Transverse colon (tissue), 4 donors: ENCODE results near the gene SERHL2. TPM values are rescaled to one million over a fixed set of nuclear protein-coding genes. Genes with fewer than 3 reads are reported as not detected.

Source experiments
- DNase-seq: peaks from one replicate; pipeline ENCODE4 v3.0.0-alpha.2; 2019
- H3K27ac ChIP-seq, 4 donors: fragments of 200-600 bp; sonication (generic); 2 replicates each; pipeline ENCODE4 v1.5.1; 2016 to 2018; ENCODE audit warnings: inconsistent platforms in 4 of 4
- H3K27me3 ChIP-seq: fragments of 200-600 bp; sonication (generic); 2 replicates; pipeline ENCODE4 v1.5.1; 2017; ENCODE audit warnings: inconsistent platforms
- H3K36me3 ChIP-seq, 4 donors: fragments of 200-600 bp; sonication (generic); 2 replicates each; pipeline ENCODE4 v1.5.1; 2017 to 2019; ENCODE audit warnings: inconsistent platforms in 4 of 4
- H3K4me1 ChIP-seq, 4 donors: fragments of 200-600 bp; sonication (generic); 2 replicates each; pipeline ENCODE4 v1.5.1; 2017 to 2020; ENCODE audit warnings: inconsistent platforms in 4 of 4
- H3K4me3 ChIP-seq, 4 donors: fragments of 200-600 bp; sonication (generic); 1 replicate in 1 of 4; 2 replicates in 3 of 4; pipeline versions ENCODE4 v1.5.1 to v1.6.1; 2017 to 2019; ENCODE audit warnings: inconsistent platforms in 4 of 4
- H3K9me3 ChIP-seq, 2 donors: fragments of 200-600 bp; sonication (generic); 2 replicates each; pipeline ENCODE4 v1.5.1; 2017 to 2019; ENCODE audit warnings: inconsistent platforms in 2 of 2
- EP300 ChIP-seq: sonication (generic); formaldehyde crosslinking; IDR thresholded peaks from one replicate; pipeline ENCODE4 v1.6.1; 2017; ENCODE audit warnings: antibody characterized with exemption, low read depth
- POLR2A ChIP-seq: fragments of 450-650 bp; IDR thresholded peaks from one replicate; pipeline ENCODE4 v1.6.1; 2016; ENCODE audit warnings: antibody characterized with exemption, mild to moderate bottlenecking, moderate library complexity
- POLR2AphosphoS5 ChIP-seq, 3 donors: sonication (generic); formaldehyde crosslinking; IDR thresholded peaks; one replicate each; pipeline ENCODE4 v1.6.1; 2016; ENCODE audit warnings: antibody characterized with exemption in 3 of 3
- WGBS, 2 donors: methylation state at CpG; one replicate each; pipeline ENCODE4 v1.1.5; 2018; ENCODE audit warnings: low coverage in 1 of 2; 5-methylcytosine and 5-hydroxymethylcytosine counted together
- in situ Hi-C, 4 donors: fragments of 200-750 bp; cut with MboI; loops; one replicate each; pipeline versions ENCODE4 v1.15.0 to v1.15.1; 2017; ENCODE audit warnings: low sequenced_read_pairs in 3 of 4, low pct_ligation_motif_present in 1 of 4, low pct_unique_long_range_greater_than_20kb in 1 of 4
- intact Hi-C: fragments of 100-400 bp; cut with DNase I; formaldehyde crosslinking; loops from one replicate; pipeline ENCODE4 v1.15.1; 2023; ENCODE audit warnings: low total_unique reads
- total RNA-seq, 4 donors: library from RNA; depleted of rRNA; stranded (reverse); fragments of >200 nt; gene quantifications; one replicate each; pipeline ENCODE4 v1.1.0, GENCODE V29; 2016
- TF ChIP-seq, protein P1 (sequence below), 5 experiments: fragments of 200-600 bp in 3 of 5; fragments of 450-650 bp in 2 of 5; sonication (generic) in 3 of 5; IDR thresholded peaks; 1 replicate in 2 of 5; 2 replicates in 3 of 5; pipeline ENCODE4 v1.5.1; 2016 to 2017; ENCODE audit warnings: antibody characterized with exemption in 5 of 5, inconsistent platforms in 3 of 5, mild to moderate bottlenecking in 2 of 5, moderate library complexity in 1 of 5

The SERHL2 gene
- total RNA-seq, 4 donors from 2014 or later, result 0.95 to 2.0 TPM; not detected in 2

DNA sequence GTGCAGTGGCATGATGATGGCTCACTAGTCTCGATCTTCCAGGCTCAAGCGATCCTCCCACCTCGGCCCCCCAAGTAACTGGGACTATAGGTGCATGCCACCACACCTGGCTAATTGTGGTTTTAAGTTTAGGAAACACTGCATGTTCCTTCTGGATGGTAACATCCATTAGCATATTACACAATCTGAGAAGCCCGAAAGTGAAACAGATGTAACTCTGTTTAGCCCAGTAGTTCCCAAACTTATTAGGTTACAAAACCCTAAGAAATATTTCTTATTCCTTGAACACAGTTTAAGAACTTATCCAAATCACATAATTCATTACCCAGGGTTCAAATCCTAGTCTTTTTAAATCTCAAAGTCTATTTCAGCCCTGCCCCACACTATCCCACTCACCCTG is 32.6 kb downstream of the SERHL2 start:
- Histone ChIP-seq H3K9me3 (no peaks in the 10 kb centered on the region), H3K27me3 (no peaks in the 10 kb centered on the region), H3K36me3 (peaks cover 0 to 69% (median 28%) of the 10 kb centered on the region in 4 donors), H3K4me1 (peaks cover 0 to 5% (median 3%) of the 10 kb centered on the region in 4 donors), H3K27ac (no peak overlapping the region), H3K4me3 (no peak overlapping the region)
- TF ChIP-seq POLR2AphosphoS5 (IDR thresholded peaks at IDR 0.05) (no peak), EP300 (no peak), POLR2A (no peak)
- TF ChIP-seq, protein P1, sequence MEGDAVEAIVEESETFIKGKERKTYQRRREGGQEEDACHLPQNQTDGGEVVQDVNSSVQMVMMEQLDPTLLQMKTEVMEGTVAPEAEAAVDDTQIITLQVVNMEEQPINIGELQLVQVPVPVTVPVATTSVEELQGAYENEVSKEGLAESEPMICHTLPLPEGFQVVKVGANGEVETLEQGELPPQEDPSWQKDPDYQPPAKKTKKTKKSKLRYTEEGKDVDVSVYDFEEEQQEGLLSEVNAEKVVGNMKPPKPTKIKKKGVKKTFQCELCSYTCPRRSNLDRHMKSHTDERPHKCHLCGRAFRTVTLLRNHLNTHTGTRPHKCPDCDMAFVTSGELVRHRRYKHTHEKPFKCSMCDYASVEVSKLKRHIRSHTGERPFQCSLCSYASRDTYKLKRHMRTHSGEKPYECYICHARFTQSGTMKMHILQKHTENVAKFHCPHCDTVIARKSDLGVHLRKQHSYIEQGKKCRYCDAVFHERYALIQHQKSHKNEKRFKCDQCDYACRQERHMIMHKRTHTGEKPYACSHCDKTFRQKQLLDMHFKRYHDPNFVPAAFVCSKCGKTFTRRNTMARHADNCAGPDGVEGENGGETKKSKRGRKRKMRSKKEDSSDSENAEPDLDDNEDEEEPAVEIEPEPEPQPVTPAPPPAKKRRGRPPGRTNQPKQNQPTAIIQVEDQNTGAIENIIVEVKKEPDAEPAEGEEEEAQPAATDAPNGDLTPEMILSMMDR (IDR thresholded peaks at IDR 0.05), result no peak
- DNase-seq, result no peak
- WGBS, 2 donors, result 91 to 100% methylated on average over 1 to 4 of the region's 4 CpGs
- intact Hi-C loops, result no loop called here
- in situ Hi-C loops, result no loop called here

DNA sequence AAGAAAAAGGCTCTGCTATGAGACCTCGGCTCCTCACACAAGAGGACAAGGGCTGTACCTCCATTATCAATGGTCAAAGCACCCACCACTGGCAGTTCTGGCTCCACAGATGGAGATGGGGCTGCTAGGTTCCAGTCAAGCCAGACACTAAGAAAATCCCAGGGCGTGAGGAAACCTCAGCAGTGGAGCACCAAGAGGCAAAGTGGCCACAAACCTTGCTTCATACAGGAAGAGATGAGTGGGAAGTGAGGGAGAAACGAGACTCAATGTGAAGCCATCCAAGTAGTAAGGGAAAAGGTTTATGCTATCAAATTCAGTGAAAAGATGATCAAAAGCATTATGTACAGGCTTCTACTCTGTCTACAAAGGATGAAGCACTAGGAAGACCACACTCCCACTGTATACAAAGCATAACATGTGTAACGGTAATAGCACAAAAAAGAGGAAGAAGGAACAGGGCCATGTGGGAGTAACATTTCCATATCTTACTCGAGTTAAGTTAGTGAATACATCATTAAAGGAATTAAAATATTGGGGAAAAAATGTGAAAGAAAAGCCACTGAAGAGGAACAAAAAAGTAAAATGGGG is 33.9 kb downstream of the SERHL2 start:
- H3K27ac ChIP-seq, result no peak overlapping the region
- no peaks in the 10 kb centered on the region for H3K9me3 ChIP-seq
- TF ChIP-seq EP300, result no peak
- TF ChIP-seq, protein P1 (IDR thresholded peaks at IDR 0.05), result no peak
- no peak for TF ChIP-seq POLR2AphosphoS5 (IDR thresholded peaks at IDR 0.05)
- no peak for TF ChIP-seq POLR2A
- peaks cover 0 to 69% (median 33%) of the 10 kb centered on the region in 4 donors for H3K36me3 ChIP-seq
- intact Hi-C loops (no loop called here), in situ Hi-C loops (no loop called here)
- WGBS, 2 donors, result 71 to 73% methylated on average over 2 to 5 of the region's 5 CpGs
- H3K4me3 ChIP-seq, result no peak overlapping the region
- DNase-seq, result no peak
- H3K4me1 ChIP-seq, result no peaks in the 10 kb centered on the region
- no peaks in the 10 kb centered on the region for H3K27me3 ChIP-seq

- DNase-seq, result no peak
- in situ Hi-C loops (no loop called here), intact Hi-C loops (no loop called here)
- Histone ChIP-seq H3K27me3 (no peaks in the 10 kb centered on the region), H3K9me3 (no peaks in the 10 kb centered on the region), H3K27ac (no peak overlapping the region), H3K4me1 (peaks cover 0 to 5% (median 0%) of the 10 kb centered on the region in 4 donors), H3K36me3 (peaks cover 0 to 85% (median 35%) of the 10 kb centered on the region in 4 donors), H3K4me3 (no peak overlapping the region)
- WGBS, 2 donors, result 95% methylated on average over 12 of the region's 12 CpGs; no CpG with 5 or more reads in 1 of the 2 donors
- TF ChIP-seq EP300 (no peak), POLR2A (no peak), POLR2AphosphoS5 (IDR thresholded peaks at IDR 0.05) (no peak)
- TF ChIP-seq, protein P1 (IDR thresholded peaks at IDR 0.05), result no peak
Observed at GRCh38 chr22:42591987-42592386, 38.2 kb downstream of the SERHL2 start.

DNA sequence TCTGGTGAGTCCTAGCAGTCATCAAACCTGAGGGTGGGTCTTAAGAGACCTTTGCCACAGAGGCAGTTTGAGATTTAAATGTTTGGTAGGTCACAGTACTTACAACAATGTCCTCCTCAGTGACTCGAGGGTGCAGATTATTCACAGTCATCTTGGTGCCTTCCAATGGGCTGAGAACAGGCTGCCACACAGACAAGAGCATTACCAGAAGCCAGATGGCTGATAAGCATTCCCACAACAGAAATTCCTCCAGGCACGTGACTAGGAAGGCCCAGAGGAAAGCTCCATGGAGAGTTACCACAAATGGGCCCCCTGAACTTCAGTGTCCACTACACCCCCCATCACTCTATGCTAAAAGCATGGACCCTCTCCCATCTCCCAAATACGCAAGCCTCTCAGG is 41.7 kb downstream of the SERHL2 start:
- peaks cover 0 to 5% (median 0%) of the 10 kb centered on the region in 4 donors for H3K4me1 ChIP-seq
- in situ Hi-C loops, result no loop called here
- H3K9me3 ChIP-seq, result no peaks in the 10 kb centered on the region
- intact Hi-C loops, result no loop called here
- DNase-seq, result no peak
- H3K27ac ChIP-seq, result no peak overlapping the region
- TF ChIP-seq POLR2AphosphoS5 (IDR thresholded peaks at IDR 0.05) (no peak), EP300 (no peak), POLR2A (no peak)
- TF ChIP-seq, protein P1 (IDR thresholded peaks at IDR 0.05), result no peak
- H3K36me3 ChIP-seq, result peaks cover 0 to 85% (median 37%) of the 10 kb centered on the region in 4 donors
- H3K27me3 ChIP-seq, result no peaks in the 10 kb centered on the region
- 82% methylated on average over 3 of the region's 3 CpGs; no CpG with 5 or more reads in 1 of the 2 donors for WGBS, 2 donors
- no peak overlapping the region for H3K4me3 ChIP-seq
